ENCODE measurements around the gene TCL1A. TPM values are rescaled to one million over a fixed set of nuclear protein-coding genes. Genes with fewer than 3 reads are reported as not detected.

Gene TCL1A
- total RNA-seq, 1 donor from 2014 or later, result not detected

Other genes with a start within 250 kb of the TCL1A start
- gene SYNE3, start 197.5 kb downstream of the TCL1A start, total RNA-seq, result 12.2 TPM
- gene GLRX5, start 179.1 kb downstream of the TCL1A start, total RNA-seq, result 94.0 TPM
- not detected for gene TCL1B, start 27.7 kb downstream of the TCL1A start, total RNA-seq
- not detected for gene TUNAR, start 162.7 kb upstream of the TCL1A start, total RNA-seq